ENCODE results near the gene CKAP2. TPM values are rescaled to one million over a fixed set of nuclear protein-coding genes. Genes with fewer than 3 reads are reported as not detected.
A peak's percentile ranks its signal among the peaks of the same experiment; 100 is the strongest.
"Not testable (repeated sequence)": the region's sequence is repeated elsewhere in the genome, so short reads cannot be mapped to it uniquely, and the experiment has no call there.

The CKAP2 gene
- total RNA-seq, 1 experiment from 2014 or later, result 80.2 TPM

DNA sequence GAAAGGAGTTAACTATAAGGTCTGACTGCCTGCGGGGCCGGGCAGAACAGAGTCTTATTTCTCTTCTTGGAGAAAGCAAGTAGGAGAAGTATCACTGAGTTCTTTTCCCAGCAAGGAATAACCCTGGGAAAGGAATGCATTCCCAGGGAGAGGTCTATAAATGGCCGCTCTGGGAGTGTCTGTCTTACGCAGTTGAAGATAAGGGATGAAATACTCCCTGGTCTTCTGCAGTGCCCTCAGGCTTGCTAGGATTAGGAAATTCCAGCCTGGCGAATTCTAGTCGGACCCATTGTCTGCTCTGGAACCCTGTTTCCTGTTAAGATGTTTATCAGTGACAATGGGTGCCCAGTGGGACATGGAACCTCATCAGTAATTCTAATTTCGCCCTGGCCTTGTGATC lies 47.0 kb downstream of the CKAP2 start:
- H3K4me2 ChIP-seq (ENCODE audit: low read length); POLR2A ChIA-PET; H3K4me1 ChIP-seq (ENCODE audit: control insufficient read depth in 1 of 2, insufficient read depth in 2 of 2, low read length in 2 of 2); H2AFZ ChIP-seq (ENCODE audit: low read depth, low read length, poor library complexity, severe bottlenecking); H3K36me3 ChIP-seq (ENCODE audit: control insufficient read depth in 1 of 2, insufficient read depth in 2 of 2, low read length in 2 of 2); intact Hi-C loops (cut with micrococcal nuclease); H3K27ac ChIP-seq (ENCODE audit: low read depth, low read length); H3K27me3 ChIP-seq (ENCODE audit: insufficient read depth, low read length); RAD21 ChIA-PET (ENCODE audit: low non-redundant PET in 1 of 2, low total read pairs in 2 of 2, uncharacterized antibody in 2 of 2, unreplicated experiment in 2 of 2); H3K79me2 ChIP-seq (ENCODE audit: insufficient read depth, low read length); ATAC-seq; H4K20me1 ChIP-seq (ENCODE audit: insufficient read depth); H3K9me2 ChIP-seq (ENCODE audit: insufficient read depth); BruUV-seq (replicated peaks); H3K4me3 ChIP-seq (replicated peaks in 1 of 2; ENCODE audit: low read depth in 1 of 2, low read length in 2 of 2); H3K9me3 ChIP-seq (ENCODE audit: control insufficient read depth in 1 of 2, insufficient read depth in 1 of 2, low read depth in 1 of 2, low read length in 2 of 2); DNase-seq (ENCODE audit: low read depth, low spot score); CTCF ChIA-PET; H3K9ac ChIP-seq (ENCODE audit: low read length): not testable (repeated sequence)
- TF ChIP-seq CBX3 (IDR thresholded peaks at IDR 0.05; ENCODE audit: low read depth), result peak; percentile 33; the same call in 1 of the 2 replicates

DNA sequence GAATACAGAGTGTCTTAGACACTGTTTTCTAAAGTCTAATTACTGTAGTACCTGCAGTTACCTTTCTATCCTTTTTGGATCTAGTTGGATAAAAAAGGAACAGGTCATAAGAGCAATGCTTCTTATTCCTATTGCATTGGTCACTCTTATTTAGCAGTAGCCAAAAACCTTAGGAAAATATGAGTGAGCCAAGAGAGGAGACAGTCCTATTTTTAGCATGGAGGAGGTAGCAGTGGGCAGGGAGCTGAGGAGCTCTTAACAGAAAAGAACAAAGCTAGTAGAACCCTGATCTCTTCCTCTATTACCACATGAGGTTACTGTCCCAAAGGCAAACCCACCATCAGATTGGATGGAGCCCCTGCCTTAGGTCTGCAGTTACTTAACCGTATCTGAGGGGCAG lies 50.6 kb downstream of the CKAP2 start:
- ATAC-seq; H4K20me1 ChIP-seq (ENCODE audit: insufficient read depth); H3K36me3 ChIP-seq (ENCODE audit: control insufficient read depth in 1 of 2, insufficient read depth in 2 of 2, low read length in 2 of 2); POLR2A ChIA-PET; RAD21 ChIA-PET (ENCODE audit: low non-redundant PET in 1 of 2, low total read pairs in 2 of 2, uncharacterized antibody in 2 of 2, unreplicated experiment in 2 of 2); H3K79me2 ChIP-seq (ENCODE audit: insufficient read depth, low read length); H3K27ac ChIP-seq (ENCODE audit: low read depth, low read length); H2AFZ ChIP-seq (ENCODE audit: low read depth, low read length, poor library complexity, severe bottlenecking); DNase-seq (ENCODE audit: low read depth, low spot score); CTCF ChIA-PET; H3K9ac ChIP-seq (ENCODE audit: low read length); intact Hi-C loops (cut with micrococcal nuclease); H3K9me3 ChIP-seq (ENCODE audit: control insufficient read depth in 1 of 2, insufficient read depth in 1 of 2, low read depth in 1 of 2, low read length in 2 of 2); H3K9me2 ChIP-seq (ENCODE audit: insufficient read depth); H3K4me1 ChIP-seq (ENCODE audit: control insufficient read depth in 1 of 2, insufficient read depth in 2 of 2, low read length in 2 of 2); H3K4me3 ChIP-seq (replicated peaks in 1 of 2; ENCODE audit: low read depth in 1 of 2, low read length in 2 of 2); H3K27me3 ChIP-seq (ENCODE audit: insufficient read depth, low read length); H3K4me2 ChIP-seq (ENCODE audit: low read length); BruUV-seq (replicated peaks): not testable (repeated sequence)

DNA sequence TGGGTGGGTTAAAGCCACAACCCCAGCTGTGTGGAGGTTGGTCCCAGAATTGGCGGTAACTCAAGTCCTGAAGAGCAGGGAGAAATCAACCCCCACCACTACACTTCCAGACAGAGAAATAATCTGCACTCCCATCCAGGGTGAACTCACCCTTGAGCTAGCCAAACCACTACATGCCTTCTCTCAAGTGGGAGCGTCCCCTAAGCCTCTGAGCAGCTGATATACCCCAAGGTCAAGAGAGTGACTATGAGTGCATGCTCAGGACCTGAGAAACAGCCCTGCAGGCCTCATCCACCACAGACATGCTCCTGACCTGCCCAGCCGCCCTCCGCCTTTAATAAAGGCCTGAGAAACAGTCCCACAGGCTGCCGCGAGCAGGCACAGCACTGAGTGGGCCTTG lies 54.3 kb downstream of the CKAP2 start:
- intact Hi-C loops (cut with micrococcal nuclease); H4K20me1 ChIP-seq (ENCODE audit: insufficient read depth); H2AFZ ChIP-seq (ENCODE audit: low read depth, low read length, poor library complexity, severe bottlenecking); H3K79me2 ChIP-seq (ENCODE audit: insufficient read depth, low read length); ATAC-seq; H3K4me3 ChIP-seq (replicated peaks in 1 of 2; ENCODE audit: low read depth in 1 of 2, low read length in 2 of 2); H3K27me3 ChIP-seq (ENCODE audit: insufficient read depth, low read length); RAD21 ChIA-PET (ENCODE audit: low non-redundant PET in 1 of 2, low total read pairs in 2 of 2, uncharacterized antibody in 2 of 2, unreplicated experiment in 2 of 2); H3K4me2 ChIP-seq (ENCODE audit: low read length); H3K4me1 ChIP-seq (ENCODE audit: control insufficient read depth in 1 of 2, insufficient read depth in 2 of 2, low read length in 2 of 2); H3K9me2 ChIP-seq (ENCODE audit: insufficient read depth); H3K9ac ChIP-seq (ENCODE audit: low read length); POLR2A ChIA-PET; CTCF ChIA-PET; H3K27ac ChIP-seq (ENCODE audit: low read depth, low read length); H3K36me3 ChIP-seq (ENCODE audit: control insufficient read depth in 1 of 2, insufficient read depth in 2 of 2, low read length in 2 of 2); BruUV-seq (replicated peaks); H3K9me3 ChIP-seq (ENCODE audit: control insufficient read depth in 1 of 2, insufficient read depth in 1 of 2, low read depth in 1 of 2, low read length in 2 of 2); DNase-seq (ENCODE audit: low read depth, low spot score): not testable (repeated sequence)

DNA sequence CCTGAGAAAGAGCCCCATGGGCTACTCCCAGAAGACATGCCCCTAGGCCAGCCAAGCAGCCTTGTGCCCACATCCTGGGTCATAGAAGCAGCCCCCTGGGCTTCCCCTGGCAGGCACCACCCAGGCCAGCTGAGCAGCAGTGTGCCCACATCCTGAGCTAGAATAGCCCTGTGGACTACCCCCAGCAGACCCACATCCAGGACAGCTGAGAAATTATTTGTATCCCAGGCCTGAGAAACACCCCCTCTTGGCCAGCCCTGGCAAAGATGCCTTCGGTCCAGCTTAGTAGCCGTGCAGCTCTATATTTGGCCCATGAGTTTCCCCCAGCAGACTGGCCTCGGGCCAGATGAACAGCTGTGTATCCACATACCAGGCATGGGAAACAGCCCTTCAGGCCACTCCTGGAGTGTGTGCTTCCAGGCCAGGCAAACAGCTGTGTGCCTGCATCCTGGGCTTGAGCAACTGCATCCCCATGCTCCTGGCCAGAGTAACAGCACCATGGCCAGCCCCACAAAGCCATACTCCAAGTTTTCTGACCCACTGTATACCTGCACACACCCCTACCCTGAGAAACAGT lies 55.0 kb downstream of the CKAP2 start:
- H3K27me3 ChIP-seq (ENCODE audit: insufficient read depth, low read length); H3K9ac ChIP-seq (ENCODE audit: low read length); POLR2A ChIA-PET; RAD21 ChIA-PET (ENCODE audit: low non-redundant PET in 1 of 2, low total read pairs in 2 of 2, uncharacterized antibody in 2 of 2, unreplicated experiment in 2 of 2); DNase-seq (ENCODE audit: low read depth, low spot score); intact Hi-C loops (cut with micrococcal nuclease); BruUV-seq (replicated peaks); CTCF ChIA-PET; H3K9me3 ChIP-seq (ENCODE audit: control insufficient read depth in 1 of 2, insufficient read depth in 1 of 2, low read depth in 1 of 2, low read length in 2 of 2); H3K4me1 ChIP-seq (ENCODE audit: control insufficient read depth in 1 of 2, insufficient read depth in 2 of 2, low read length in 2 of 2); H4K20me1 ChIP-seq (ENCODE audit: insufficient read depth); H3K9me2 ChIP-seq (ENCODE audit: insufficient read depth); H3K79me2 ChIP-seq (ENCODE audit: insufficient read depth, low read length); H3K27ac ChIP-seq (ENCODE audit: low read depth, low read length); H3K36me3 ChIP-seq (ENCODE audit: control insufficient read depth in 1 of 2, insufficient read depth in 2 of 2, low read length in 2 of 2); H2AFZ ChIP-seq (ENCODE audit: low read depth, low read length, poor library complexity, severe bottlenecking); H3K4me2 ChIP-seq (ENCODE audit: low read length); ATAC-seq; H3K4me3 ChIP-seq (replicated peaks in 1 of 2; ENCODE audit: low read depth in 1 of 2, low read length in 2 of 2): not testable (repeated sequence)
